ENCODE results near the gene TEX44. TPM values are rescaled to one million over a fixed set of nuclear protein-coding genes. Genes with fewer than 3 reads are reported as not detected.

TEX44 gene
- total RNA-seq, 1 experiment from 2014 or later = not detected

- ChIA-PET RAD21 (ENCODE audit: low non-redundant PET in 1 of 2, low total read pairs in 2 of 2, uncharacterized antibody in 2 of 2, unreplicated experiment in 2 of 2) (no interaction called here), CTCF (no interaction called here)
- no TSS peak for BruUV-seq (replicated peaks)
Measured at GRCh38 chr2:231573096-231573495, 19.6 kb upstream of the TEX44 start.

DNA sequence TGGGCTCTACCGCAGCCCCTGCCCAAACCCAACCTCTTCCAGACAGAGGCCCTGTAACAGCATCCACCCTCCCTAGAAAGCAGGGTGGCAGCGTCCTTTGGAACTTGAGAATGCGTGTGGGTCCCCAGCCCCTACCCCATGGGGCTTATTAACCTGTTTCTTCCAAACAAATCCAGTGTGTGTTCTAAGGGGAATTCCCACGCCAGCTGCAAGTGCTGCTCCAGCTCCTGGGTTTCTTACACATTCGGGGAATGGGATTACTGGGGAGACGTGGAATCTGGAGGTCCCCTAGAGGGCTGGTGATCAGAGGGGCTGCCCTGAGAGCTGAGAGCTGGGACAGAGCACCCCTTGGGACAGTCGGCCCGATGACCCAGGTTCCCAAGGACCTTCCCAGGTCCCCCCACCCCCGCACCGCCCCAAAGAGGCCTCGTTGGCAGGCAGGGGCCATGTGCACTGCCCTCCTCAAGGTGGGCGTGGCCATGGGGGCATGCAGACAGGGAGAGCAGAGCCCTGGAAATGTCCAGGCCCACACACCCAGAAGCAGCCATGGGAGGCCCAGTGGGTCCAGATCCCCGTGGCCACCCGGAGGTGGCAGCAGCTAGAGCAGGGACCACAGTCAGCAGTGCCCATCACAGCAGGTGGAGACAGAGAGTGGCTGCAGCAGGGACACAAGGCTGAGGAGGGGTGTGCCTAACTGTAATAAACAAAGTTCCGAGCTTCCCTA lies 18.8 kb upstream of the TEX44 start:
- no peak overlapping the region for H3K27ac ChIP-seq (ENCODE audit: low read depth, low read length)
- ChIA-PET POLR2A (no interaction called here), RAD21 (ENCODE audit: low non-redundant PET in 1 of 2, low total read pairs in 2 of 2, uncharacterized antibody in 2 of 2, unreplicated experiment in 2 of 2) (no interaction called here), CTCF (no interaction called here)
- DNase-seq (ENCODE audit: low read depth, low spot score) = no peak
- H4K20me1 ChIP-seq (ENCODE audit: insufficient read depth) = no peaks in the 10 kb centered on the region
- no peaks in the 10 kb centered on the region for H3K9me2 ChIP-seq (ENCODE audit: insufficient read depth)
- H2AFZ ChIP-seq (ENCODE audit: low read depth, low read length, poor library complexity, severe bottlenecking) = no peak overlapping the region
- H3K9ac ChIP-seq (ENCODE audit: low read length) = no peak overlapping the region
- intact Hi-C loops (cut with micrococcal nuclease) = no loop called here
- no TSS peak for BruUV-seq (replicated peaks)
- ATAC-seq = peak; percentile 64
- no peaks in the 10 kb centered on the region for H3K9me3 ChIP-seq (ENCODE audit: control insufficient read depth in 1 of 2, insufficient read depth in 1 of 2, low read depth in 1 of 2, low read length in 2 of 2)
- no peaks in the 10 kb centered on the region for H3K36me3 ChIP-seq (ENCODE audit: control insufficient read depth in 1 of 2, insufficient read depth in 2 of 2, low read length in 2 of 2)
- H3K79me2 ChIP-seq (ENCODE audit: insufficient read depth, low read length) = no peaks in the 10 kb centered on the region
- H3K27me3 ChIP-seq (ENCODE audit: insufficient read depth, low read length) = no peaks in the 10 kb centered on the region
- H3K4me3 ChIP-seq (replicated peaks in 1 of 2; ENCODE audit: low read depth in 1 of 2, low read length in 2 of 2) = no peak overlapping the region
- no peak overlapping the region for H3K4me2 ChIP-seq (ENCODE audit: low read length)
- H3K4me1 ChIP-seq (ENCODE audit: control insufficient read depth in 1 of 2, insufficient read depth in 2 of 2, low read length in 2 of 2) = no peaks in the 10 kb centered on the region
- TF ChIP-seq EZH2phosphoT487 (IDR thresholded peaks at IDR 0.05; ENCODE audit: borderline replicate concordance) = no peak
- no peak for TF ChIP-seq CEBPB (IDR thresholded peaks at IDR 0.05; ENCODE audit: low read depth)
- no peak for TF ChIP-seq ATF3 (IDR thresholded peaks at IDR 0.05)
- TF ChIP-seq YY1 (IDR thresholded peaks at IDR 0.05; ENCODE audit: extremely low read depth, insufficient replicate concordance, low read depth, low read length) = no peak
- no peak for TF ChIP-seq POLR2AphosphoS5 (IDR thresholded peaks at IDR 0.05; ENCODE audit: low read depth, low read length)
- no peak for TF ChIP-seq ZNF274 (IDR thresholded peaks at IDR 0.05; ENCODE audit: low read depth, low read length)
- no peak for TF ChIP-seq TCF7L2 (IDR thresholded peaks at IDR 0.05; ENCODE audit: borderline replicate concordance, extremely low read depth, insufficient read depth, insufficient read length)
- no peak for TF ChIP-seq FOSL1 (IDR thresholded peaks at IDR 0.05; ENCODE audit: low read depth)
- TF ChIP-seq EZH2 (IDR thresholded peaks at IDR 0.05) = no peak
- TF ChIP-seq, protein P1, sequence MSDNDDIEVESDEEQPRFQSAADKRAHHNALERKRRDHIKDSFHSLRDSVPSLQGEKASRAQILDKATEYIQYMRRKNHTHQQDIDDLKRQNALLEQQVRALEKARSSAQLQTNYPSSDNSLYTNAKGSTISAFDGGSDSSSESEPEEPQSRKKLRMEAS (IDR thresholded peaks at IDR 0.05) = no peak
- TF ChIP-seq POLR2A (IDR thresholded peaks at IDR 0.05; ENCODE audit: borderline replicate concordance, extremely low read depth, insufficient read depth, insufficient read length) = no peak
- TF ChIP-seq JUND (IDR thresholded peaks at IDR 0.05) = no peak
- no peak for TF ChIP-seq RAD21 (IDR thresholded peaks at IDR 0.05; ENCODE audit: low read depth)

More at GRCh38 chr2:231573096-231573495, 19.6 kb upstream of the TEX44 start:
- Histone ChIP-seq H4K20me1 (ENCODE audit: insufficient read depth) (no peaks in the 10 kb centered on the region), H3K27me3 (ENCODE audit: insufficient read depth, low read length) (no peaks in the 10 kb centered on the region), H3K27ac (ENCODE audit: low read depth, low read length) (no peak overlapping the region), H3K9me2 (ENCODE audit: insufficient read depth) (no peaks in the 10 kb centered on the region), H3K4me2 (ENCODE audit: low read length) (no peak overlapping the region), H2AFZ (ENCODE audit: low read depth, low read length, poor library complexity, severe bottlenecking) (no peak overlapping the region), H3K4me1 (ENCODE audit: control insufficient read depth in 1 of 2, insufficient read depth in 2 of 2, low read length in 2 of 2) (no peaks in the 10 kb centered on the region), H3K9me3 (ENCODE audit: control insufficient read depth in 1 of 2, insufficient read depth in 1 of 2, low read depth in 1 of 2, low read length in 2 of 2) (no peaks in the 10 kb centered on the region), H3K4me3 (replicated peaks in 1 of 2; ENCODE audit: low read depth in 1 of 2, low read length in 2 of 2) (no peak overlapping the region), H3K9ac (ENCODE audit: low read length) (no peak overlapping the region), H3K36me3 (ENCODE audit: control insufficient read depth in 1 of 2, insufficient read depth in 2 of 2, low read length in 2 of 2) (no peaks in the 10 kb centered on the region), H3K79me2 (ENCODE audit: insufficient read depth, low read length) (no peaks in the 10 kb centered on the region)
- POLR2A ChIA-PET = no interaction called here
- ATAC-seq (no peak), DNase-seq (ENCODE audit: low read depth, low spot score) (no peak)
- TF ChIP-seq POLR2A (IDR thresholded peaks at IDR 0.05; ENCODE audit: borderline replicate concordance, extremely low read depth, insufficient read depth, insufficient read length) (no peak), JUND (IDR thresholded peaks at IDR 0.05) (no peak), CBX3 (IDR thresholded peaks at IDR 0.05; ENCODE audit: low read depth) (no peak), FOSL1 (IDR thresholded peaks at IDR 0.05; ENCODE audit: low read depth) (no peak), EZH2 (IDR thresholded peaks at IDR 0.05) (no peak)
- TF ChIP-seq, protein P2, sequence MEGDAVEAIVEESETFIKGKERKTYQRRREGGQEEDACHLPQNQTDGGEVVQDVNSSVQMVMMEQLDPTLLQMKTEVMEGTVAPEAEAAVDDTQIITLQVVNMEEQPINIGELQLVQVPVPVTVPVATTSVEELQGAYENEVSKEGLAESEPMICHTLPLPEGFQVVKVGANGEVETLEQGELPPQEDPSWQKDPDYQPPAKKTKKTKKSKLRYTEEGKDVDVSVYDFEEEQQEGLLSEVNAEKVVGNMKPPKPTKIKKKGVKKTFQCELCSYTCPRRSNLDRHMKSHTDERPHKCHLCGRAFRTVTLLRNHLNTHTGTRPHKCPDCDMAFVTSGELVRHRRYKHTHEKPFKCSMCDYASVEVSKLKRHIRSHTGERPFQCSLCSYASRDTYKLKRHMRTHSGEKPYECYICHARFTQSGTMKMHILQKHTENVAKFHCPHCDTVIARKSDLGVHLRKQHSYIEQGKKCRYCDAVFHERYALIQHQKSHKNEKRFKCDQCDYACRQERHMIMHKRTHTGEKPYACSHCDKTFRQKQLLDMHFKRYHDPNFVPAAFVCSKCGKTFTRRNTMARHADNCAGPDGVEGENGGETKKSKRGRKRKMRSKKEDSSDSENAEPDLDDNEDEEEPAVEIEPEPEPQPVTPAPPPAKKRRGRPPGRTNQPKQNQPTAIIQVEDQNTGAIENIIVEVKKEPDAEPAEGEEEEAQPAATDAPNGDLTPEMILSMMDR (IDR thresholded peaks at IDR 0.05 in 2 of 3, conservative IDR thresholded peaks at IDR 0.05 in 1 of 3; ENCODE audit: borderline replicate concordance in 1 of 3, insufficient read depth in 1 of 3, low read depth in 2 of 3, low read length in 2 of 3) = no peak
- TF ChIP-seq, protein P1 (IDR thresholded peaks at IDR 0.05) = no peak
- intact Hi-C loops (cut with micrococcal nuclease) = no loop called here
